Fibroblast of pulmonary artery (primary cell): ENCODE results near the gene ANKRD36.
"Not testable (repeated sequence)": the region's sequence is repeated elsewhere in the genome, so short reads cannot be mapped to it uniquely, and the experiment has no call there.

Experiments used
- DNase-seq: peaks from one replicate; pipeline ENCODE4 v3.0.0-alpha.2; 2010; ENCODE audit warnings: low read depth
- H3K4me3 ChIP-seq: replicated peaks from 2 replicates; pipeline ENCODE4 v1.5.1; 2011; ENCODE audit warnings: low read depth, mild to moderate bottlenecking, control low read depth, low read length, moderate library complexity
- TF ChIP-seq, protein P1 (sequence below): IDR thresholded peaks from 2 replicates; pipeline ENCODE4 v1.5.1; 2011; ENCODE audit warnings: mild to moderate bottlenecking, control low read depth, low read length, inconsistent platforms; ENCODE audit errors: missing control alignments

Gene ANKRD36

DNA sequence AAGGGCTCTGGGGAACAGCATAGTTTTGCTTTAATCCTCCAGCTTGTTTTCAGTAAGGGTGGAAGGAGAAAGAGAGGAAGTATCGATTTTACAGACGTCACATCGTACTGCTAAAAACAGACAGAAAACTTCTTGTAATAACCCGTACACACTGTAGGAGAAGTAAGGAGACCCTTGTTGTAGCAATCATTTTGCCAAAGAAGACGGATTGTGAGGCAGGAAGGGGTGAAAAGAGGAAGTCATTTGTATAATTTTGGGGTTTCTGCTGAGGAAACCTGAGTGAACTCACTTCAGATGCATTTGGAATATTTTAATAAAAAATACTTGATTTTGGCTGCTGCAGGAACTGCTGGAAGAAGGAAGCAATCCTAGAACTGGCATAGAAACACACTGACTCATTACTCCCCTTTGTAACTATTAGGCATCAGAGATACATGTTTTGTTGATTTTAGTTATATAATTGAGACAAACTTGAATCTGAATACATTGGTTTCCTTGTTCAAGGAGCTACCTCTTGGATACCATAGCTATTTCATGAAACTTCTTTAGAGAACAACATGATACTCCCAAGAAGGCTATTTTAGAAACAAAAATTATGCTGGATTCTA is 89.8 kb downstream of the ANKRD36 start:
- DNase-seq, result peak; percentile 18
- not testable (repeated sequence) for H3K4me3 ChIP-seq

DNA sequence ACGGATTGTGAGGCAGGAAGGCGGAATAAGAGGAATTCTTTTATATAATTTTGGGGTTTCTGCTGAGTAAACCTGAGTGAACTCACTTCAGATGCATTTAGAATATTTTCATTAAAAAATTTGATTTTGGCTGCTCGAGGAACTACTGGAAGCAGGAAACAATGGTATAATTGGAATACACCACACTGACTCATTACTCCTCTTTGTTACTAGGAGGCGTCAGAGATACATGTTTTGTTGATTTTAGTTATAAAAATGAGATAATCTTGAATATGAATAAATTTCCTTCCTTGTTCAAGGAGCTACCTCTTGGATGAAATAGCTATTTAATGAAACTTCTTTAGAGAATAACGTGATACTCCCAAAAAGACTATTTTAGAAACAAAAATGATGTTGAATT is 97.4 kb downstream of the ANKRD36 start:
- no peak overlapping the region for H3K4me3 ChIP-seq
- TF ChIP-seq, protein P1, sequence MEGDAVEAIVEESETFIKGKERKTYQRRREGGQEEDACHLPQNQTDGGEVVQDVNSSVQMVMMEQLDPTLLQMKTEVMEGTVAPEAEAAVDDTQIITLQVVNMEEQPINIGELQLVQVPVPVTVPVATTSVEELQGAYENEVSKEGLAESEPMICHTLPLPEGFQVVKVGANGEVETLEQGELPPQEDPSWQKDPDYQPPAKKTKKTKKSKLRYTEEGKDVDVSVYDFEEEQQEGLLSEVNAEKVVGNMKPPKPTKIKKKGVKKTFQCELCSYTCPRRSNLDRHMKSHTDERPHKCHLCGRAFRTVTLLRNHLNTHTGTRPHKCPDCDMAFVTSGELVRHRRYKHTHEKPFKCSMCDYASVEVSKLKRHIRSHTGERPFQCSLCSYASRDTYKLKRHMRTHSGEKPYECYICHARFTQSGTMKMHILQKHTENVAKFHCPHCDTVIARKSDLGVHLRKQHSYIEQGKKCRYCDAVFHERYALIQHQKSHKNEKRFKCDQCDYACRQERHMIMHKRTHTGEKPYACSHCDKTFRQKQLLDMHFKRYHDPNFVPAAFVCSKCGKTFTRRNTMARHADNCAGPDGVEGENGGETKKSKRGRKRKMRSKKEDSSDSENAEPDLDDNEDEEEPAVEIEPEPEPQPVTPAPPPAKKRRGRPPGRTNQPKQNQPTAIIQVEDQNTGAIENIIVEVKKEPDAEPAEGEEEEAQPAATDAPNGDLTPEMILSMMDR, result no peak
- DNase-seq, result no peak

DNA sequence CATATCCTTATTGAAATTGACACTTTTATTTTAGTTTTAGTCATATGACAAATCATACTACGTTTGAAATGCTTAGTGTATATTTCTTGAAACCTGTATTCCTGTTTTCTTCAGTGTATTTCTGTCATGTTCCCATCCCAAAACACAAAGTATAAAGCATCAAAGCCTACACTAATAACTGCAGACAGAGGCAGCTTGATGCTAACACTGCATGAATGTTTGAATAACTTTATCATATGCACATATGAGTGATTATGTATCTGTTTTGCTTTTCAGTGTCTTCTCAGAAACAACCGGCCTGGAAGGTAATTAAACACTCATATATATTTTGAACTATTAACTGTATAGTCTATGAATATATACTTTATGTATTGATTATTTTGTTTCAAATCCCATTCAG is 102.1 kb downstream of the ANKRD36 start:
- not testable (repeated sequence) for DNase-seq, H3K4me3 ChIP-seq

DNA sequence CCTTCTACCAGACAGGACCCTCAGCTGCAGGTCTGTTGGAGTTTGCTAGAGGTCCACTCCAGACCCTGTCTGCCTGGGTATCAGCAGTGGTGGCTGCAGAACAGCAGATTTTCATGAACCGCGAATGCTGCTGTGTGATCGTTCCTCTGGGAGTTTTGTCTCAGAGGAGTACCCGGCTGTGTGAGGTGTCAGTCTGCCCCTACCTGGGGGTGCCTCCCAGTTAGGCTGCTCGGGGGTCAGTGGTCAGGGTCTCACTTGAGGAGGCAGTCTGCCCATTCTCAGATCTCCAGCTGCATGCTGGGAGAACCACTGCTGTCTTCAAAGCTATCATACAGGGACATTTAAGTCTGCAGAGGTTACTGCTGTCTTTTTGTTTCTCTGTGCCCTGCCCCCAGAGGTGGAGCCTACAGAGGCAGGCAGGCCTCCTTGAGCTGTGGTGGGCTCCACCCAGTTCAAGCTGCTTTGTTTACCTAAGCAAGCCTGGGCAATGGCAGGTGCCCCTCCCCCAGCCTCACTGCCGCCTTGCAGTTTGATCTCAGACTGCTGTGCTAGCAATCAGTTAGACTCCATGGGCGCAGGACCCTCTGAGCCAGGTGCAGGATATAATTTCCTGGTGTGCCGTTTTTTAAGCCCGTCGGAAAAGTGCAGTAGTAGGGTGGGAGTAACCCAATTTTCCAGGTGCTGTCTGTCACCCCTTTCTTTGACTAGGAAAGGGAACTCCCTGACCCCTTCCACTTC is 118.1 kb downstream of the ANKRD36 start:
- DNase-seq, H3K4me3 ChIP-seq: not testable (repeated sequence)

DNA sequence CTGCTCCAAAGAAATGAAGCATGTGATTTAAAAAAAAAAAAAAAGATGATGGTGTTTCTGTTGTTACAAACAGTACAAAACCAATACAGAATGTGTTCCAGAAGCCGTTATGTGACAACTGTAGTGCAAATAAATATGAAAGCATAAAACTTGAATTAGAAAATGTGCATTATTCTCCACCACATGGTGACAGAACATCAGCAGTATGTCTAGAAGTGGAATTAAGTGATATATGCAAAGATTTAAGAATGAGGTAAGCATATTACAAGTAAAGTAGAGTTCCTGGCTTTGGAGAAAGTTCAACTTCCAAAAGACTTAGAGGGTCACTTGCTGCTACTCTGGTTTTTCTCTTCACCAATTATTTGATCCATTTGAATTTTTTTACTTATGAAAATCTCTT is 120.0 kb downstream of the ANKRD36 start:
- not testable (repeated sequence) for H3K4me3 ChIP-seq, DNase-seq

DNA sequence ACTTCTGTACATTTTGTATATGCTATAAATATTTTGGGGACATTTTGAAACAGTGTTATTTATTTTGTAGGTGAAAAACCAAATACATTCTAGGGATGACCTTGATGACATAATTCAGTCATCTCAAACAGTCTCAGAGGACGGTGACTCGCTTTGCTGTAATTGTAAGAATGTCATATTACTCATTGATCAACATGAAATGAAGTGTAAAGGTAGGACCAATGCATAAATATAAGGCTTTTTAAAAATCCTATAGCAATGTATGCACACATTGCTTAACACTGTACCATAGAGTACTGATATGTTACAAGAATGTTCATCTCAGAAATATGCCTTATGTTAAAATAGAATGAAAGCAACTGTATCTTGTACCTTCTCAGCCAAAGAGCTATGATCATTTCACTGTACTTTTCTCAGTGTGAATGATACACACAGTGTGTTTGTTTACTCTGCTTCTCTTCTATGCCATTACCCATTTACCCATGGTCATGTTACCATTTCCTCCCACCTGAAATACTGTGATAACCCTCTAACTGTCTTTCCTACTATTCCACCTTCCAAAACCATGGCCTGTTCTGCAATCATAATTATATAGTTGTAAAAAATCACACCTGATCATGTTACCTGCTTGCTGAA is 120.8 kb downstream of the ANKRD36 start:
- DNase-seq, H3K4me3 ChIP-seq: not testable (repeated sequence)

DNA sequence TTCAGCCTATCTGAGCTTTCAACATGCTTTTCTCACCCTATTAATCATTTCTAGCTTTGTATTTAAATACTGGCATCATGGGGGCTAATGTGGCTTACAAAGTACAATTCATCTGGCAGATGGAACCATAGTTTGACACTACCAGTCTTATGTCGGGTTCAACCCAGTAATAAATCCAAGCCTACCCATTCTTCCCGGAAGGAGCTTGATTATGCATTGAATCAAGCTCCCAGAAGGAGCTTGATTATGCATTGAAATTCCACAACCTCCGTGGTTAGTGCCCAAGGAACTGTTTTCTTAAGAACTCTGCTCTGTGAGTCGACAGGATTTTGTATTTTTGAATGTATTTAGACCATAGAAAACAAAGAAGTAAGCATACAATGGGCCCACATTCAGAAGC is 148.2 kb downstream of the ANKRD36 start:
- not testable (repeated sequence) for H3K4me3 ChIP-seq, DNase-seq

DNA sequence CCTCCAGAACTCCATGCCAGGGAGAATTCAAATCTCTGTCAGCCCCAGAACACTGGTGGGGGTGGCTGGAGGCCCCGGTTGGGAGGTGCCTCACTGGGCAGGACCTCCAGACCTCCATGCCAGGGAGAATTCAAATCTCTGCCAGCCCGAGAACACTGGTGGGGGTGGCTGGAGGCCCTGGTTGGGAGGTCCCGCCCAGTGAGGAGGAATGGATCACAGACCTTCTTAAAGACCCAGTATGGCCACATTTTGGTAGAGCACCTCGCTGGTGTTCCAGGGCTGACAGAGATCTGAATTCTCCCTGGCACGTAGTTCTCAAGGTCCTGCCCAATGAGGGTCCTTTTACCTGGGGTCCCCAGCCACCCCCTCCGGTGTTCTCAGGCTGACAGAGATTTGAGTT is 153.5 kb downstream of the ANKRD36 start:
- not testable (repeated sequence) for H3K4me3 ChIP-seq, DNase-seq

DNA sequence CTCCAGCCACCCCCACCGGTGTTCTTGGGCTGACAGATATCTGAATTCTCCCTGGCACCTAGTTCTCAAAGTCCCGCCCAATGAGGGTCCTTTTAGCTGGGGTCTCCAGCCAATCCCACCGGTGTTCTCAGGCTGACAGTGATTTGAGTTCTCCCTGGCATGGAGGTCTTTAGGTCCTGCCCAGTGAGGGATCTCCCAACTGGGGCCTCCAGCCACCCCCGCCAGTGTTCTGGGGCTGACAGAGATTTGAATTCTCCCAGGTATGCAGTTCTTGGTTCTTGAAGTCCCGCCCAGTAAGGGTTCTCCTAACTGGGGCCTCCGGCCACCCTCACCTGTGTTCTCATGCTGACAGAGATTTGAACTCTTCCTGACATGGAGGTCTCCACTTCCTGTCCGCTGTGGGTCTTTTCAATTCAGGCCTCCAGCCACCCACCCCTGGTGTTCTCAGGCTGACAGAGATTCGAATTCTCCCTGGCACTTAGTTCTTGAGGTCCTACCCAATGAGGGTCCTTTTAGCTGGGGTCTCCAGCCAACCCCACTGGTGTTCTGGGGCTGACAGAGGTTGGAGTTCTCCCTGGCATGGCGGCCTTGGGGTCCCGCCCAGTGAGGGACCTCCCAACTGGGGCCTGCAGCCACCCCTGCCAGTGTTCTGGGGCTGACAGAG is 154.6 kb downstream of the ANKRD36 start:
- no peak overlapping the region for H3K4me3 ChIP-seq
- DNase-seq, result no peak
- TF ChIP-seq, protein P1, result no peak

DNA sequence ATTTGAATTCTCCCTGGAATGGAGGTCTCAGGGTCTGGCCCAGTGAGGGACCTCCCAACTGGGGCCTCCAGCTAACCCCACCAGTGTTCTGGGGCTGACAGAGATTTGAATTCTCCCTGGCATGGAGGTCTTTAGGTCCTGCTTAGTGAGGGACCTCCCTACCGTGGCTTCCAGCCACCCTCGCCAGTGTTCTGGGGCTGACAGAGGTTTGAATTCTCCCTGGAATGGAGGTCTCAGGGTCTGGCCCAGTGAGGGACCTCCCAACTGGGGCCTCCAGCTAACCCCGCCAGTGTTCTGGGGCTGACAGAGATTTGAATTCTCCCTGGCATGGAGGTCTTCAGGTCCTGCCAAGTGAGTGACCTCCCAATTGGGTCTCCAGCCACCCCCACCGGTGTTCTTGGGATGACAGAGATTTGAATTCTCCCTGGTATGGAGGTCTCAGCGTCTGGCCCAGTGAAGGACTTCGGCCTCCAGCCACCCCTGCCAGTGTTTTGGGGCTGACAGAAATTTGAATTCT is 155.2 kb downstream of the ANKRD36 start:
- not testable (repeated sequence) for DNase-seq, H3K4me3 ChIP-seq

DNA sequence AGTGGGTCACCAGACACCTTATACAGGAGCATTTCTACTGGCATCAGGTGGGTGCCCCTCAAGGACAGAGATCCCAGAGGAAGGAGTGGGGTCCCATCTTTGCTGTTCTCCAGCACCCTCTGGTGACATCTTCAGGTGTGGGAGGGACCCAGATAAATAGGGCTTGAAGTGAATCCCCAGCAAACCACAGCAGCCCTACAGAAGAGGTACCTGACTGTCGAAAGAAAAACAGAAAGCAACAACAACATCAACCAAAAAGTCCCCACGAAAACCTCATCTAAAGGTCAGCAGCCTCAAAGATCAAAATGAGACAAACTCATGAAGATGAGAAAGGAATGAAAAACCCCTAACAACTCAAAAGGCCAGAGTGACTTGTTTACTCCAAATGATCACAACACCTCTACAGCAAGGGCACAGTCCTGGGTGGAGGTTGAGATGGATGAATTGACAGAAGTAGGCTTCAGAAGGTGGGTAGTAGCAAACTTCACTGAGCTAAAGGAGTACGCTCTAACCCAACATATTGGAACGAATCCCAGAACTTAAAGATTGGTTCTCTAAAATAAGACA is 163.4 kb downstream of the ANKRD36 start:
- H3K4me3 ChIP-seq, DNase-seq: not testable (repeated sequence)

DNA sequence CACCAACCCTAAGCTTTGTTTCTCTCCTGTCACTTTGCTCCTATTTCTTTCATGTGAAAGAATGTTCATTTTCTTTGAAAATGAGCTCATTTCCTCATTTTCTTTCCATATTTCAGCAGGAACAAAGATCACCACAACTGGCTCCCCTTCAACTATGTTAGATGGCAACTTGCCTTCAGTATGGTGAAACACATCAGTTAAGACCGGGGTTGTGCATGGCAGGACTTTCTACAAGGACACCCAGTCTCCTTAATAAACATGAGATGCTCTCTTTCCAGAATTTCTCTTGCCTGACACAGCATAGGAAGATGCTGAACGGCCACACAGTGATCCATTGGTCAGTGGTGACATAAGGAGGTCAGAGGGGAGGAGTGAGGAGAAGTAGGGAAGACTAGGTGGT is 172.2 kb downstream of the ANKRD36 start:
- not testable (repeated sequence) for H3K4me3 ChIP-seq, DNase-seq

DNA sequence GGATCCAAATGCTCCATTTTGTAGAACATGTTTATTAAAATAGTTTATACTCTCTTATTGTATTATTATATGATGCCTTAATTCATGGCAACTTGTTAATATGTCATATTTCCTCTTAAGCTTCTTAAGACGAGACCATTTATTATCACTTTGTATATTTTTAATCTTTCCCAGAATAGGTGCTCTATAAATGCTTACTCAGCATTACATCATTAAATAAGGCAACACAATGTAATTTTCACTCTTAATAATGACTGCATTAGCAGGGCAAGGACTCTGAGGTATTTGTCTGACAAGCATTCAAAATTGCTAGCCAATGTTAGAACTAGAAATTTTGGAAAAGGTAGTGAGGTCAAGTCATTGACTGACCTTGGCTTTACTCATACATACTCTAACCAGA is 180.7 kb downstream of the ANKRD36 start:
- DNase-seq, H3K4me3 ChIP-seq: not testable (repeated sequence)
